HG02870 (cell line): ENCODE results near the gene ZNF396.

Source experiments
- ATAC-seq: cut with Tn5 transposase; IDR thresholded peaks from one replicate; pipeline ENCODE4 v1.9.1; 2021; ENCODE audit warnings: mild to moderate bottlenecking, moderate library complexity; ENCODE audit not compliant: unreplicated experiment

ZNF396 gene

GRCh38 chr18:35343488-35343935 lies 33.6 kb downstream of the ZNF396 start:
- ATAC-seq: no peak

- ATAC-seq: no peak
Measured at GRCh38 chr18:35337286-35337685, 39.9 kb downstream of the ZNF396 start.

GRCh38 chr18:35335866-35336265 lies 41.3 kb downstream of the ZNF396 start:
- ATAC-seq: no peak

- ATAC-seq: no peak
Measured at GRCh38 chr18:35334821-35335220, 42.3 kb downstream of the ZNF396 start.

GRCh38 chr18:35334212-35334611 lies 42.9 kb downstream of the ZNF396 start:
- ATAC-seq: no peak

GRCh38 chr18:35331367-35332087 lies 45.6 kb downstream of the ZNF396 start:
- no peak for ATAC-seq

GRCh38 chr18:35328868-35329267 lies 48.3 kb downstream of the ZNF396 start:
- ATAC-seq: no peak

GRCh38 chr18:35326695-35327387 lies 50.3 kb downstream of the ZNF396 start:
- no peak for ATAC-seq

GRCh38 chr18:35324926-35325655 lies 52.0 kb downstream of the ZNF396 start:
- no peak for ATAC-seq

GRCh38 chr18:35322486-35323458 lies 54.4 kb downstream of the ZNF396 start:
- no peak for ATAC-seq
